IPS-18a (cell line): ENCODE data around the gene MYOC.
"Not testable (repeated sequence)": the region's sequence is repeated elsewhere in the genome, so short reads cannot be mapped to it uniquely, and the experiment has no call there.

Source experiments
- H3K27ac ChIP-seq: one replicate; pipeline ENCODE4 v1.5.1; 2013; ENCODE audit warnings: low read length
- H3K27me3 ChIP-seq: one replicate; pipeline ENCODE4 v1.6.1; 2013; ENCODE audit warnings: mild to moderate bottlenecking, low read length; ENCODE audit not compliant: control insufficient read depth, insufficient read depth
- H3K36me3 ChIP-seq: one replicate; pipeline ENCODE4 v1.6.1; 2013; ENCODE audit warnings: low read depth, low read length; ENCODE audit not compliant: control insufficient read depth
- H3K4me1 ChIP-seq: one replicate; pipeline ENCODE4 v1.6.1; 2013; ENCODE audit warnings: low read depth, low read length; ENCODE audit not compliant: control insufficient read depth
- H3K4me3 ChIP-seq: one replicate; pipeline ENCODE4 v1.5.1; 2013; ENCODE audit warnings: low read length
- H3K9ac ChIP-seq: one replicate; pipeline ENCODE4 v1.6.1; 2013; ENCODE audit warnings: mild to moderate bottlenecking, low read length, moderate library complexity
- H3K9me3 ChIP-seq: one replicate; pipeline ENCODE4 v1.6.1; 2013; ENCODE audit warnings: low read depth, low read length; ENCODE audit not compliant: control insufficient read depth

Gene MYOC

GRCh38 chr1:171625225-171625624 lies 27.3 kb downstream of the MYOC start:
- no peaks in the 10 kb centered on the region for H3K36me3 ChIP-seq
- no peaks in the 10 kb centered on the region for H3K9me3 ChIP-seq
- H3K9ac ChIP-seq: no peak overlapping the region
- H3K27me3 ChIP-seq: no peaks in the 10 kb centered on the region
- H3K4me3 ChIP-seq: no peak overlapping the region
- no peak overlapping the region for H3K27ac ChIP-seq
- H3K4me1 ChIP-seq: peaks cover 5% of the 10 kb centered on the region

DNA sequence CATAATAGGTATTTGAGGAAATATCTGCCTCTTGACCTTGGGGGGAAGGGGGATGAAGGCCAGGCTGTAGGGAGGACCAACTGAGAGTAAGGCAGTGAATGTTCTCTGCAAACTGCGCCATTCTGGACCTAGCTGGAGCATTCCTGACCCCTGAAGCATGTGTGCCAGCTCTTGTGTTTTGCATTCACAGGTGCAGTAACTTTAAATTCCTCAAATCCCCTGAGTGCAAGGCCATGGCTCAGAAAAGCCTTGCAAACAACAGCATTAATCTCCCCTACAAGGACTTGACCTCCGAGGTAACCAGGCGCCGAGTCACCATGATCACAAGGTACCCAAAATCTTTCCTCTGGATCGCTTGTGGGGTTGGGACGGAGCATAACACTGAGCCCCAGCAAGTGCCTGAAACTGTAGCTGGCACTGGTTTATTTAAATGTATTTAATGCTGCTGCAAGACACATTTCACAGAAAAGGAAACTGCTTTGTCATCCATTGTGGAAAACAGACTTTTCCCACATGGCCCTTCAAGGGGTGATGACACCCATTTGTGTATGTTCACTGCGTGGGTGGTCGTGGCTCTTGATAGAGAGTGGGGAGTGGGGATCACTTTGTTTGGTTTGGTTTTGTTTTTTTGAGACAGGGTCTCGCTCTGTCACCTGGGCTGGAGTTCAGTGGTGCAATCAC lies 28.7 kb downstream of the MYOC start:
- H3K4me1 ChIP-seq: peaks cover 7% of the 10 kb centered on the region
- no peaks in the 10 kb centered on the region for H3K27me3 ChIP-seq
- H3K9me3 ChIP-seq: no peaks in the 10 kb centered on the region
- H3K4me3 ChIP-seq: no peak overlapping the region
- H3K27ac ChIP-seq: no peak overlapping the region
- H3K9ac ChIP-seq: no peak overlapping the region
- no peaks in the 10 kb centered on the region for H3K36me3 ChIP-seq

DNA sequence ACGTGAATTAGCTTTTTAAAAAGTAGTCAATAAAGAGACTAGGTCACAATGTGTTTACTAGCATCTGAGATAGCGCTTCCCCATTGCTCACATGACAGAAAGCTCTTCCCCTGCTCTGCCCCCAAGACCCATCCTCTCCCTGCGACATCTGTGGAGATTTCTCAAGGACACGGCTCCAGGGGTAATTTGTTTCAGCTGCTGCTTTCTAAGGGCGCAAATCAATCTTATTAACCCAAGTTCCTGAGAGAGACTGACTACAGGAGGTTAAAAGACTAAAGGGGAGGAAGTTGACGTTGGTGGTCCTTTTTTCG lies 30.4 kb downstream of the MYOC start, which contains the start of gene MYOCOS:
Gene MYOCOS (plus strand): TSS at position 92 of the 311 bp plus-strand sequence. CDS start 1,641 bp downstream, outside the sequence.
- Histone ChIP-seq H3K36me3 (no peaks in the 10 kb centered on the region), H3K9ac (no peak within 1 kb of the TSS), H3K27me3 (no peaks in the 10 kb centered on the region), H3K9me3 (no peaks in the 10 kb centered on the region), H3K27ac (no peak within 1 kb of the TSS), H3K4me3 (no peak within 1 kb of the TSS), H3K4me1 (peaks cover 7% of the 10 kb centered on the region)

DNA sequence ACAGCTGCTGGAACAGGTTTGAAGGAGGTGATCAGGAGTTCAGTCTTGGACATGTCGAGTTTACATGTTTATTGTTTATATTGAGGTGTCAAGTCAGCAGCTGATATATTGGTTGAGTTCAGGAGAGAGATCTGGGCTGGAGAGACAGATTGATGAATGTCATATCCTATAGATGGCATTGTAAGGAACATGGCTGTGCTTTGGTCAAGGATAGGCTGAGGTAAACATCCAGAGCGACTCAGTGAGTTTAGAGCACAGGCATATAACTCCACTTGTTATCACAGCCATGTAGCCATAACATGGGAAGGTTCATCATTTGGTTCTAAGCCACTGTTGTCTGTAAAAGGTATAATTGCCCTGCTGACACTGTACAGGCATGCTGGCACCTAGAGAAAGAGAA lies 35.9 kb downstream of the MYOC start:
- Histone ChIP-seq H3K4me1 (peaks cover 4% of the 10 kb centered on the region), H3K4me3 (no peak overlapping the region), H3K27ac (no peak overlapping the region), H3K36me3 (no peaks in the 10 kb centered on the region), H3K27me3 (no peaks in the 10 kb centered on the region), H3K9ac (no peak overlapping the region), H3K9me3 (no peaks in the 10 kb centered on the region)

- H3K4me3 ChIP-seq, H3K9ac ChIP-seq, H3K4me1 ChIP-seq, H3K27me3 ChIP-seq, H3K9me3 ChIP-seq, H3K27ac ChIP-seq, H3K36me3 ChIP-seq: not testable (repeated sequence)
These were observed 37.2 kb downstream of the MYOC start for GRCh38 chr1:171615122-171615906.

DNA sequence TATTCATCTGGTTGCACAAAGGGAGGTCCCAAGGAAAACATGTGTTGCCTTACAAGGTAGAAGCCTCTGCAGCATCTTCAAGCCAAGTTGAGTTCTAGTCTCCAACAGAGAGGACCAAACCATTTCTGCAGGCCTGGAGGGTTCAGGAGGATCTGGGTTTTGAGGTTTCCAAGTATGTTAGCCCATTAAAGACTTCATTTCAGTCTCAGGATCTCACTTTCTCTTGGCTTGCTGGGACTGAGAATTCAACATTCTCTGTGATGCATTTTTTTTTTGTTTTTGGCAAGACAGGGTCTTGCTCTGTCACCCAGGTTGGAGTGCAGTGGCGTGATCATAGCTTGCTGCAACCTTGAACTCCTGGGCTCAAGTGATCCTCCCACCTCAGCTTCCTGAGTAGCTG lies 39.2 kb downstream of the MYOC start:
- no peaks in the 10 kb centered on the region for H3K4me1 ChIP-seq
- no peak overlapping the region for H3K27ac ChIP-seq
- no peaks in the 10 kb centered on the region for H3K9me3 ChIP-seq
- no peaks in the 10 kb centered on the region for H3K36me3 ChIP-seq
- H3K9ac ChIP-seq: no peak overlapping the region
- H3K27me3 ChIP-seq: no peaks in the 10 kb centered on the region
- no peak overlapping the region for H3K4me3 ChIP-seq

GRCh38 chr1:171611306-171611705 lies 41.2 kb downstream of the MYOC start:
- Histone ChIP-seq H3K27me3 (no peaks in the 10 kb centered on the region), H3K27ac (no peak overlapping the region), H3K9ac (no peak overlapping the region), H3K36me3 (no peaks in the 10 kb centered on the region), H3K9me3 (no peaks in the 10 kb centered on the region), H3K4me3 (no peak overlapping the region), H3K4me1 (no peaks in the 10 kb centered on the region)

DNA sequence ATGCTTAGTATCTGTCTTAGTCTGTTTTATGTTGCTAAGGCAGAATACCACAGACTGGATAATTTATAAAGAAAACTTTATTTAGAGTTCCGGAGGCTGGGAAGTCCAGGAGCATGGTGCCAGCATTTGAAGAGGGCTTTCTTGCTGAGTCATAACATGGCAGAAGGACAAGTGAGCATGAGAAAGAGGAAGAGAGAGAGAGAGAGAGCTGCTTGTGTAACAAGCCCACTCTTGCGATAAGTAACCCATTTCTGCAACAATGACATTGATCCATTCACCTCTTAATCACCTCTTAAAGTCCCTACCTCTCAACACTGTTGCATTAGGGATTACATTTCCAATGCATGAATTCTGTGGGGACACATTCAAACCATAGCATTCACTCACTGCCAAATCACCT lies 42.1 kb downstream of the MYOC start:
- Histone ChIP-seq H3K36me3 (no peaks in the 10 kb centered on the region), H3K9me3 (no peaks in the 10 kb centered on the region), H3K4me1 (no peaks in the 10 kb centered on the region), H3K4me3 (no peak overlapping the region), H3K27me3 (no peaks in the 10 kb centered on the region), H3K9ac (no peak overlapping the region), H3K27ac (no peak overlapping the region)

DNA sequence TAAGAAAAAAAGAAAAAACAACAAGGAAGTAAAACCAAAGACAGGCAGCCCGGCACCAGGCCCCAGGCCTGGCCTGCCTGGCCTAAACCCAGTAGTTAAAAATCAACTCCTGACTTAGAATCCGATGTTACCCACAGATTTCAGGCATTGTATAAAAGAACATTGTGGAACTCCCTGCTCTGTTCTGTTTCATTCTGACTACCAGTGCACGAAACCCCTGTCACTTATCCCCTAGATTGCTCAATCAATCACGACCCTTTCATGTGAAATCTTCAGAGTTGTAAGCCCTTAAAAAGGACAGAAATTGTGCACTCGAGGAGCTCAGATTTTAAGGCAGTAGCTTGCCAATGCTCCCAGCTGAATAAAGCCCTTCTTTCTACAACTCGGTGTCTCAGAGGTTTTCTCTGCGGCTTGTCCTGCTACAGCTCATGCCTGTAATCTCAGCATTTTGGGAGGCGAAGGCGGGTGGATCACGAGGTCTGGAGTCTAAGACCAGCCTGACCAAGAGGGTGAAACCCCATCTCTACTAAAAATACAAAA lies 46.0 kb downstream of the MYOC start:
- H3K9me3 ChIP-seq: no peaks in the 10 kb centered on the region
- H3K27me3 ChIP-seq: no peaks in the 10 kb centered on the region
- peaks cover 5% of the 10 kb centered on the region for H3K4me1 ChIP-seq
- H3K36me3 ChIP-seq: no peaks in the 10 kb centered on the region
- H3K27ac ChIP-seq: no peak overlapping the region
- H3K9ac ChIP-seq: no peak overlapping the region
- H3K4me3 ChIP-seq: no peak overlapping the region

DNA sequence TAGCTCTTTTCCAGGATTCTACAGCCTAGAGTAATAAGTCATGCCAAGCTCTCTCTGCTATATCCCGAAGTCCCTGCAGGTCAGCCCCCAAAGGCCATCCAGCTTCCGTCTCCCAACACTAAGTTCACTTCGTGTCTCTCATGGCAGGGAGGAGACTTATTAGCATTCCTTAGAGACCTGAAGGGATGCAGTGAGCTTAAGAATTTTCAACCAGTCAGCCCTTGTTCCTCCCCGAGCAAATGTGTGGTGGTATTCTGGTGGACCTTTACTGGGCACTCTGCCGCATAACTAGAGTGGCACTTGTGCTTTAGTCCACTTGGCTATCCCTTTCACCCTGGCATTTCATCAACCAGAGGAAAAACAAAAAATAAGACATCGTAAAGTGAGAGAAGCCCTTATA lies 49.4 kb downstream of the MYOC start:
- not testable (repeated sequence) for H3K27me3 ChIP-seq, H3K27ac ChIP-seq, H3K9ac ChIP-seq

GRCh38 chr1:171600862-171601261 lies 51.6 kb downstream of the MYOC start:
- Histone ChIP-seq H3K9ac (no peak overlapping the region), H3K27me3 (no peaks in the 10 kb centered on the region), H3K4me3 (no peak overlapping the region), H3K27ac (no peak overlapping the region), H3K4me1 (peaks cover 5% of the 10 kb centered on the region), H3K9me3 (no peaks in the 10 kb centered on the region), H3K36me3 (no peaks in the 10 kb centered on the region)

More for the DNA sequence above, 49.4 kb downstream of the MYOC start:
- not testable (repeated sequence) for H3K4me3 ChIP-seq, H3K36me3 ChIP-seq, H3K9me3 ChIP-seq, H3K4me1 ChIP-seq

DNA sequence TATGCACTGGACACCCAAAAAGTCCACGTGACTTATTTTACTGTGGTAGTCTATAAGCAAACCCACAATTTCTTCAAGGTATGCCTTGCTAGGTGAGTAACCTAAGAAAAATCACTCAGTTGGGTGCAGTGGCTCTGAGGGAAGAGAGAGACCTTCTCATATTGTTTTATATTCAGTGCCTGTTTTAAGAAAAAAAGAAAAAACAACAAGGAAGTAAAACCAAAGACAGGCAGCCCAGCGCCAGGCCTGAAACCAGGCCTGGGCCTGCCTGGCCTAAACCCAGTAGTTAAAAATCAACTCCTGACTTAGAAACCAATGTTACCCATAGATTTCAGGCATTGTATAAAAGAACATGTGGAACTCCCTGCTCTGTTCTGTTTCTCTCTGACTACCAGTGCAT lies 52.2 kb downstream of the MYOC start:
- H3K4me1 ChIP-seq, H3K27me3 ChIP-seq, H3K27ac ChIP-seq, H3K9ac ChIP-seq, H3K36me3 ChIP-seq, H3K4me3 ChIP-seq, H3K9me3 ChIP-seq: not testable (repeated sequence)
